HEK293 (cell line): Measurements from ENCODE around the gene TMEM158.

ENCODE experiments used
- CTCF ChIA-PET: fragments of 350-600 bp; formaldehyde crosslinking; extraction: SDS; loops from one replicate; lab custom pipeline; 2021; ENCODE audit warnings: antibody characterized with exemption; lab: Yijun Ruan, JAX
- POLR2A ChIA-PET: fragments of 300-600 bp; formaldehyde crosslinking; extraction: SDS; loops from one replicate; lab custom pipeline; 2020; ENCODE audit warnings: antibody characterized with exemption, inconsistent platforms; lab: Yijun Ruan, JAX
- H3K27ac ChIP-seq: fragments of 200-500 bp; sonication (Bioruptor generic); 2 replicates; pipeline ENCODE4 v1.5.1; 2014; ENCODE audit warnings: low read depth, low read length, control low read depth, inconsistent platforms; ENCODE audit errors: extremely low read depth
- H3K36me3 ChIP-seq, 2 experiments: fragments of 200-500 bp in 1 of 2; sonication (Bioruptor generic) in 1 of 2; 1 replicate in 1 of 2; 2 replicates in 1 of 2; pipeline ENCODE4 v1.5.1; 2014 to 2017; ENCODE audit warnings: inconsistent platforms in 2 of 2, low read length in 2 of 2; ENCODE audit not compliant: control insufficient read depth in 2 of 2, insufficient read depth in 1 of 2
- H3K4me1 ChIP-seq: fragments of 200-500 bp; sonication (Bioruptor generic); 2 replicates; pipeline ENCODE4 v1.5.1; 2014; ENCODE audit warnings: mild to moderate bottlenecking, low read length, inconsistent platforms; ENCODE audit not compliant: control insufficient read depth, insufficient read depth
- H3K4me3 ChIP-seq: 2 replicates; pipeline ENCODE4 v1.5.1; 2011; ENCODE audit warnings: low read depth, mild to moderate bottlenecking, control low read depth, low read length, moderate library complexity
- H3K9me3 ChIP-seq: fragments of 200-500 bp; sonication (Bioruptor generic); 2 replicates; pipeline ENCODE4 v1.5.1; 2014; ENCODE audit warnings: low read depth, low read length, inconsistent platforms; ENCODE audit not compliant: control insufficient read depth, insufficient read depth
- ATF2 ChIP-seq: fragments of 450-650 bp; formaldehyde crosslinking; IDR thresholded peaks from 2 replicates; pipeline ENCODE4 v1.5.1; 2016; ENCODE audit warnings: missing biosample characterization, missing genetic modification characterization, low read depth
- MZF1 ChIP-seq: fragments of 450-650 bp; formaldehyde crosslinking; IDR thresholded peaks from 2 replicates; pipeline ENCODE4 v1.5.1; 2017; ENCODE audit warnings: missing biosample characterization, missing genetic modification characterization, borderline replicate concordance
- OSR2 ChIP-seq: fragments of 450-650 bp; formaldehyde crosslinking; IDR thresholded peaks from 2 replicates; pipeline ENCODE4 v1.5.1; 2016; ENCODE audit warnings: missing biosample characterization, missing genetic modification characterization
- SCRT1 ChIP-seq: fragments of 450-650 bp; formaldehyde crosslinking; IDR thresholded peaks from 2 replicates; pipeline ENCODE4 v1.5.1; 2016; ENCODE audit warnings: missing biosample characterization, missing genetic modification characterization, borderline replicate concordance
- SP2 ChIP-seq: fragments of 450-650 bp; formaldehyde crosslinking; IDR thresholded peaks from 2 replicates; pipeline ENCODE4 v1.5.1; 2016; ENCODE audit warnings: missing biosample characterization, missing genetic modification characterization
- SP7 ChIP-seq: fragments of 450-650 bp; formaldehyde crosslinking; IDR thresholded peaks from 2 replicates; pipeline ENCODE4 v1.5.1; 2016; ENCODE audit warnings: missing biosample characterization, missing genetic modification characterization
- TCF7L2 ChIP-seq: IDR thresholded peaks from 2 replicates; pipeline ENCODE4 v1.6.1; 2011; ENCODE audit warnings: low read depth, mild to moderate bottlenecking, inconsistent platforms, low read length, moderate library complexity, borderline replicate concordance
- TRIM28 ChIP-seq: IDR thresholded peaks from 2 replicates; pipeline ENCODE4 v1.6.1; 2011; ENCODE audit warnings: low read length, control low read depth, borderline replicate concordance
- TSHZ1 ChIP-seq: fragments of 450-650 bp; formaldehyde crosslinking; IDR thresholded peaks from 2 replicates; pipeline ENCODE4 v1.5.1; 2016; ENCODE audit warnings: missing biosample characterization, missing genetic modification characterization, borderline replicate concordance
- ZBTB7A ChIP-seq: fragments of 450-650 bp; formaldehyde crosslinking; IDR thresholded peaks from 2 replicates; pipeline ENCODE4 v1.5.1; 2016; ENCODE audit warnings: low read depth, missing biosample characterization, missing genetic modification characterization
- ZBTB8A ChIP-seq: fragments of 450-650 bp; formaldehyde crosslinking; IDR thresholded peaks from 2 replicates; pipeline ENCODE4 v1.5.1; 2016; ENCODE audit warnings: missing biosample characterization, missing genetic modification characterization
- ZNF174 ChIP-seq: fragments of 450-650 bp; formaldehyde crosslinking; IDR thresholded peaks from 2 replicates; pipeline ENCODE4 v1.5.0; 2017; ENCODE audit warnings: missing biosample characterization, mild to moderate bottlenecking, missing genetic modification characterization
- ZNF341 ChIP-seq: fragments of 450-650 bp; formaldehyde crosslinking; IDR thresholded peaks from 2 replicates; pipeline ENCODE4; 2016; ENCODE audit warnings: low read depth, missing biosample characterization, missing genetic modification characterization
- ZNF433 ChIP-seq: fragments of 450-650 bp; formaldehyde crosslinking; IDR thresholded peaks from 2 replicates; pipeline ENCODE4 v1.5.1; 2016; ENCODE audit warnings: missing biosample characterization, missing genetic modification characterization, low read depth
- ZNF501 ChIP-seq: fragments of 450-650 bp; formaldehyde crosslinking; IDR thresholded peaks from 2 replicates; pipeline ENCODE4 v1.5.1; 2016; ENCODE audit warnings: missing biosample characterization, missing genetic modification characterization
- ZNF513 ChIP-seq: fragments of 450-650 bp; IDR thresholded peaks from 2 replicates; pipeline ENCODE4 v1.5.1; 2018; ENCODE audit warnings: missing biosample characterization, missing genetic modification characterization
- ZNF521 ChIP-seq: fragments of 450-650 bp; formaldehyde crosslinking; IDR thresholded peaks from 2 replicates; pipeline ENCODE4 v1.5.1; 2017; ENCODE audit warnings: missing biosample characterization, mild to moderate bottlenecking, missing genetic modification characterization
- ZNF561 ChIP-seq: fragments of 450-650 bp; IDR thresholded peaks from 2 replicates; pipeline ENCODE4 v1.5.1; 2018; ENCODE audit warnings: missing biosample characterization, missing genetic modification characterization, borderline replicate concordance
- ZNF692 ChIP-seq: fragments of 450-650 bp; formaldehyde crosslinking; IDR thresholded peaks from 2 replicates; pipeline ENCODE4 v1.5.1; 2016; ENCODE audit warnings: missing biosample characterization, missing genetic modification characterization
- ZNF776 ChIP-seq: fragments of 450-650 bp; formaldehyde crosslinking; IDR thresholded peaks from 2 replicates; pipeline ENCODE4 v1.5.0; 2017; ENCODE audit warnings: missing biosample characterization, missing genetic modification characterization, borderline replicate concordance
- ZSCAN23 ChIP-seq: fragments of 450-650 bp; formaldehyde crosslinking; IDR thresholded peaks from 2 replicates; pipeline ENCODE4 v1.5.1; 2016; ENCODE audit warnings: missing biosample characterization, missing genetic modification characterization

Gene TMEM158

GRCh38 chr3:45188719-45189659, 37.1 kb downstream of the TMEM158 start (continued):
- TF ChIP-seq TCF7L2 = no peak

GRCh38 chr3:45187694-45188141, 38.4 kb downstream of the TMEM158 start:
- CTCF ChIA-PET = no interaction called here
- TF ChIP-seq OSR2 (tag by site-specific recombination) (no peak), ZNF433 (tag by site-specific recombination) (no peak), ZNF521 (tag by site-specific recombination) (no peak), ZNF174 (tag by site-specific recombination) (no peak), ZSCAN23 (no peak), MZF1 (tag by site-specific recombination) (no peak), ZNF692 (tag by site-specific recombination) (no peak), TRIM28 (no peak), ZNF561 (tag by site-specific recombination) (no peak), ZNF501 (no peak), ZBTB7A (no peak), ATF2 (tag by site-specific recombination) (no peak), ZBTB8A (tag by site-specific recombination) (no peak), SCRT1 (tag by site-specific recombination) (no peak), ZNF513 (tag by site-specific recombination) (no peak), TSHZ1 (tag by site-specific recombination) (no peak), SP7 (tag by site-specific recombination) (no peak), ZNF776 (tag by site-specific recombination) (no peak), ZNF341 (tag by site-specific recombination) (no peak), SP2 (tag by site-specific recombination) (no peak)
- H3K27ac ChIP-seq = no peak overlapping the region
- POLR2A ChIA-PET = no interaction called here
- no peak overlapping the region for H3K4me3 ChIP-seq
- no peaks in the 10 kb centered on the region for H3K9me3 ChIP-seq
- no peaks in the 10 kb centered on the region for H3K36me3 ChIP-seq
- H3K4me1 ChIP-seq = no peaks in the 10 kb centered on the region
